ENCODE results near the gene EVI5L. TPM values are rescaled to one million over a fixed set of nuclear protein-coding genes. Genes with fewer than 3 reads are reported as not detected.
A peak's percentile ranks its signal among the peaks of the same experiment; 100 is the strongest.

The EVI5L gene
- total RNA-seq, 1 donor from 2014 or later = 22.9 TPM

DNA sequence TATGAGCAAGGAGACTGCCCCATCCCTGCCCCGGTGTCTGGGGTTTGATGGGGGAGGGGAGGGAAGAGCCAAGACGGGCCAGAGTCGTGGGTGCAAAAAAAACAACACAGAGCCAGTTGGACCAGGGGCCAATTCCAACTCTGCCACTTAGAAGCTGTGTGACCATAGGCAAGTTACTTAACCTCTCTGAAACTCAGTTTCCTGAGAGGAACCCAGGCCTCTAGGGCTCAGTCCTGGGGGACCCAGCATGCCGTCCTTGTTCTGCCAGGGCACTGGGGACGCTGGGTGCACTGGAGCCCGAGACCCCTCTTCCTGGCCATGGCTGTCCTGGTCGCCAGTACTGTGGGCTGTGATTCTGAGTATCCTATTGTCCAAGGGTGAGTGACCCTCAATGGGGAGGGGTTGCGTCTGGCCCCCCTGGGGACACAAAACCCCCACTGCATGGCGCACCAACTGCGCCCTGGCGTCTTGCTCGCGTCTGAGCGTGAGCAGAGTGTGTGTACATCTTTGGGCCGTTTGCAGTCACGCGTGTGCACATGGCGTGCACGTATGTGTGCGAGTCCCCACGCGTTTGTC lies 42.3 kb upstream of the EVI5L start:
- Histone ChIP-seq H3K27ac (replicated peaks) (no peak overlapping the region), H3K27me3 (ENCODE audit: low read depth) (peaks cover 94% of the 10 kb centered on the region)
- intact Hi-C loops (cut with micrococcal nuclease) = no loop called here

DNA sequence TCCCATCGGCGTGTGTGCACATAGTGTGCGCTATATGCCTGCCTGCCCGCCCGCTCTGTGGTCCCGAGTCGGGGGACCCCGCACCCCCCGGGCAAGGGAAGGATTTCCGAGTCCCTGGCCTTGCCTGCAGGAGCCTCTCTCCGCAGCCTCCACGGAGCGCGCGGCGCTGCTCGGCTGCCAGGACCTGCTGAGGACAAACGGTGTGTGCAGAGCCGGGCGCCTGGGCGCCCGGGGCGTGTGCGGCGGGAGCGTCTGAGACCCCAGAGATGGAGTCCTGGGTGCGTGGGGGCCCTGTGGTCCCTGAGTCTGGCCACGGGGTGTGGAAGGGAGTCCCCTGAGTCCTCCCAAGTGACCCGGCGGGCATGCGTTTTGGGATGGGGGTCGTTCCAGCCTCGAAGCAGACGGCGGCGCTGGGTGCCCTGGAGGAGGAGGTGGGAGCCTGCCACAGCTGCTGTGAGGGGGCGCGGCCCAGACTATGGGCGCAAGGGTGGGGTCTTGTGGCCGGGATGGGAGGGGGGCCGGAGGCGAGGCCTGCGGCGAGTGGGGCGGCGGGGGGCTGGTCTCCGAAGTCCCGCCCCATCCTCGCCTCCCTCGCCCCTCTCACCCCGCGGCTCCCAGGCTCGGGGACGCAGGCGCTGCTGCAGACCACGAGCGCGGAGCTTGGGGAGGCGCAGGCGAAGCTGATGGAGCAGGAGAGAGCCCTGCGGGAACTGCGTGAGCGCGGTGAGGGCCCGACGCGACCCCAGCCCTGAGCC lies 41.7 kb upstream of the EVI5L start:
- TF ChIP-seq, protein P1, sequence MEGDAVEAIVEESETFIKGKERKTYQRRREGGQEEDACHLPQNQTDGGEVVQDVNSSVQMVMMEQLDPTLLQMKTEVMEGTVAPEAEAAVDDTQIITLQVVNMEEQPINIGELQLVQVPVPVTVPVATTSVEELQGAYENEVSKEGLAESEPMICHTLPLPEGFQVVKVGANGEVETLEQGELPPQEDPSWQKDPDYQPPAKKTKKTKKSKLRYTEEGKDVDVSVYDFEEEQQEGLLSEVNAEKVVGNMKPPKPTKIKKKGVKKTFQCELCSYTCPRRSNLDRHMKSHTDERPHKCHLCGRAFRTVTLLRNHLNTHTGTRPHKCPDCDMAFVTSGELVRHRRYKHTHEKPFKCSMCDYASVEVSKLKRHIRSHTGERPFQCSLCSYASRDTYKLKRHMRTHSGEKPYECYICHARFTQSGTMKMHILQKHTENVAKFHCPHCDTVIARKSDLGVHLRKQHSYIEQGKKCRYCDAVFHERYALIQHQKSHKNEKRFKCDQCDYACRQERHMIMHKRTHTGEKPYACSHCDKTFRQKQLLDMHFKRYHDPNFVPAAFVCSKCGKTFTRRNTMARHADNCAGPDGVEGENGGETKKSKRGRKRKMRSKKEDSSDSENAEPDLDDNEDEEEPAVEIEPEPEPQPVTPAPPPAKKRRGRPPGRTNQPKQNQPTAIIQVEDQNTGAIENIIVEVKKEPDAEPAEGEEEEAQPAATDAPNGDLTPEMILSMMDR (IDR thresholded peaks at IDR 0.05; ENCODE audit: borderline replicate concordance) = no peak
- Histone ChIP-seq H3K9me3 (replicated peaks) (peaks cover 13% of the 10 kb centered on the region), H3K4me1 (no peaks in the 10 kb centered on the region), H3K27me3 (ENCODE audit: low read depth) (peaks cover 93% of the 10 kb centered on the region), H3K27ac (replicated peaks) (no peak overlapping the region), H3K4me3 (peak overlapping the region; percentile 39), H3K36me3 (no peaks in the 10 kb centered on the region)
- intact Hi-C loops (cut with micrococcal nuclease) = no loop called here
- no peak for DNase-seq

More for the DNA sequence above, 42.3 kb upstream of the EVI5L start:
- Histone ChIP-seq H3K4me1 (no peaks in the 10 kb centered on the region), H3K4me3 (peak overlapping the region; percentile 39), H3K9me3 (replicated peaks) (peaks cover 9% of the 10 kb centered on the region), H3K36me3 (no peaks in the 10 kb centered on the region)
- no peak for DNase-seq
- TF ChIP-seq, protein P1 (IDR thresholded peaks at IDR 0.05; ENCODE audit: borderline replicate concordance) = no peak

DNA sequence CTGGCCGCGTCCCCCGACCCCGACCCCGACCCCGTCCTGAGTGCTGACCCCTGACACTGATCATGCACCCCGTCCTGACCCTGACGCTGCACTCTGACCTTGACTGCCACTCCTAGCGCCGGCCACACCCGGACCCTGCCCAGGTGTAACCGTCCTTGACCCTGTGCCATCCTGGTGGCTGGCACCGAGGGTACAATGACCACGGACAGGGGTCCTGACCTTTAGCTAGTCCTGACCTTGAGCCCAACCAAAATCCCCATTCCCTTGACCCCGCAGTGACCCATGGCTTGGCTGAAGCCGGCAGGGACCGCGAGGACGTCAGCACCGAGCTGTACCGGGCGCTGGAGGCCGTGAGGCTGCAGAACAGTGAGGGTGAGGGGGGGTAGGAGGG lies 41.1 kb upstream of the EVI5L start:
- TF ChIP-seq, protein P1 (IDR thresholded peaks at IDR 0.05; ENCODE audit: borderline replicate concordance) = no peak
- intact Hi-C loops (cut with micrococcal nuclease) = no loop called here
- H3K9me3 ChIP-seq (replicated peaks) = peaks cover 18% of the 10 kb centered on the region
- H3K27me3 ChIP-seq (ENCODE audit: low read depth) = peaks cover 93% of the 10 kb centered on the region
- H3K27ac ChIP-seq (replicated peaks) = no peak overlapping the region
- DNase-seq = no peak
- no peaks in the 10 kb centered on the region for H3K36me3 ChIP-seq
- H3K4me3 ChIP-seq = peak overlapping the region; percentile 39
- H3K4me1 ChIP-seq = no peaks in the 10 kb centered on the region

DNA sequence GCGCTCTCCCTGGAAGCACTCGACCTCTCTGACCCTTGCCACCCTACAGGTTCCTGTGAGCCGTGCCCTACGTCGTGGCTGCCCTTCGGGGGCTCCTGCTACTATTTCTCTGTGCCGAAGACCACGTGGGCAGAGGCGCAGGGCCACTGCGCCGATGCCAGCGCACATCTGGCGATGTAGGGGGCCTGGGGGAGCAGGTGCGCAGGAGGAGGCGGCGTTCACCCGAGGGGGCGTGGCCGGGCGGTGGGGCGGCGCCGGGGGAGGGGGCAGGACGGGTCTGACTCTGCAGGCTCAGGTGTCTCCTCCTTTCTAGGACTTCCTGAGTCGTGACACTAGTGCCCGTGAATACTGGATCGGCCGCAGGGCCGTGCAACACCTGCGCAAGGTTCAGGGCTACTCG lies 40.6 kb upstream of the EVI5L start:
- H3K4me3 ChIP-seq = peak overlapping the region; percentile 39
- intact Hi-C loops (cut with micrococcal nuclease) = no loop called here
- TF ChIP-seq, protein P1 (IDR thresholded peaks at IDR 0.05; ENCODE audit: borderline replicate concordance) = no peak
- peaks cover 87% of the 10 kb centered on the region for H3K27me3 ChIP-seq (ENCODE audit: low read depth)
- H3K27ac ChIP-seq (replicated peaks) = no peak overlapping the region
- H3K9me3 ChIP-seq (replicated peaks) = peaks cover 18% of the 10 kb centered on the region
- DNase-seq = no peak
- no peaks in the 10 kb centered on the region for H3K4me1 ChIP-seq
- H3K36me3 ChIP-seq = no peaks in the 10 kb centered on the region

DNA sequence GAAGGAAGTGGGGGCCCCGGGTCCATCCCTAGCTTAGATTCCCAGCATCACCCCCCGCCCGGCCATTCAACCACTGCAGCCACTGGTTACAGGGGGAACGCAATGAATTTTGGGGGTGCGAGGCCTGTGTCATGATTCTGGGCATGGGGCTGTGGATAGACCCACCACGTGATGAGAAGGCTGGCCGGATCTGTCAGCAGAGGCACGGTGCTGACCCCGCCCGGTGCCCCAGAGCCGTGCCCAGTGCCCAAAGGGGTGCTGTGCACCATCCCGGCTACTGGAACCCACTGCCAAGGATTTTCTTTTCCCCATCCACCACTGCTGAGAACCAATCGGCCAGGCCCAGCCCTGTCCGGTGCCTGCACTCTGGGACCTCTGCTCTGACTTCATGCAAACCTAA lies 39.6 kb upstream of the EVI5L start:
- TF ChIP-seq, protein P1 (IDR thresholded peaks at IDR 0.05; ENCODE audit: borderline replicate concordance) = no peak
- Histone ChIP-seq H3K4me3 (no peak overlapping the region), H3K27ac (replicated peaks) (no peak overlapping the region), H3K27me3 (ENCODE audit: low read depth) (peaks cover 82% of the 10 kb centered on the region), H3K36me3 (no peaks in the 10 kb centered on the region), H3K4me1 (no peaks in the 10 kb centered on the region), H3K9me3 (replicated peaks) (peaks cover 10% of the 10 kb centered on the region)
- intact Hi-C loops (cut with micrococcal nuclease) = no loop called here
- DNase-seq = no peak
